GM19193 (cell line): Measurements from ENCODE around the gene SSR1.

Experiments
- POLR2A ChIP-seq: IDR thresholded peaks from 4 replicates; pipeline ENCODE4 v1.6.1; 2011; ENCODE audit not compliant: insufficient read depth, insufficient read length; ENCODE audit errors: extremely low read depth

SSR1 gene

DNA sequence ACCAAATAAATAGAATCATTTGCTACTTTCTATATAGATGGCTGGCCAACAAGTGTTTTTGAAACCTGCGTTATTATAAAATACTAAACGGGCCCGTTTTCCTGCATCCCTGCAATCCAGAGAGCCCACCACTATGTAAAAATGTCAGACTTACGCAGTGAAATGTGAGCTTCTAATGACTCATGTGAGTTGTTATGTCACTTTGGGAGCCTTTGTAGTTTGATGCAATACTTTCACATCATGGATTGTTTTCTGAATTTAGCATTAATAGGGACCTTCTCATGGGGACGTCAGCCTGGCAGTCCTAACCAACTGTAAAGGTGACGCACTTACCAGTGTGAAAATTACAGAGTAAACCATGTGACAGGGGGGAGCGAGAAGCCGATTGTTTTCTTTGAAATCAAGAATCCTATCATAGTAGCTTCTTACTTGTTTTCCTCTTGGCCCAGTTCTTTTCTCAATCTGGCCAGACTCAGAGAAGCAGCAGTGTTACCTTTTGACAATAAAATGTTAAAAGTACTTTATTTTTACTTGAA is 75.3 kb downstream of the SSR1 start:
- no peak for TF ChIP-seq POLR2A

GRCh38 chr6:7236306-7237209 is 76.4 kb downstream of the SSR1 start:
- no peak for TF ChIP-seq POLR2A

DNA sequence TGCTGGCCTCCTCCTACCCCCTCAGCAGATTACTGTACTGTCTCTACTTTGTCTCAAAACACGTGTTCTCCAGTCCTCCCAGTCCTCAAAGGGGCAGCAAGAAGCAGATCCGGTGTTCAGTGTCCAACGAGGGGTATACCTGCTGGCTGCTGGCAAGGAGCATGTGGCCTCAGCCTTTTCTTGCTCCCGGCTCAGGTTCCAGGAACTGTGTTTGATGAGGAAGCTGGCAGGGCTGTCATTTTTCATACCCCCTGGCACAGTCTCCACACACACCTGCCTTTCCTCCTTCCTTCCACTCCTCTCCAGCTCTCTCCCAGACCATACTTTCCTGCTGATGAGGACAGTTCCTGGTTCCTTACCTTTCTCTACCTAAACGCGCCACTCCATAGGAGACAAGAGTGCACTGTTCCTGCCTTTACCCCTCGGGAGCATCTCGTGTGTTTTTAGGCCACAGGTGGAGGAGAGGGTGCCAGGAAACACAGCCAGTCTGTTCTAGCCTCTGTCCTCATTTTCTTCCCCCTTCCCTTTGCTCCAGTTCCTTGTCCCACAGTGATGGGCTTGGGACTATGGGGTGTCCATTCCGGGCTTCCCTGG is 77.2 kb downstream of the SSR1 start:
- TF ChIP-seq POLR2A, result no peak

GRCh38 chr6:7234547-7234946 is 78.5 kb downstream of the SSR1 start:
- no peak for TF ChIP-seq POLR2A

DNA sequence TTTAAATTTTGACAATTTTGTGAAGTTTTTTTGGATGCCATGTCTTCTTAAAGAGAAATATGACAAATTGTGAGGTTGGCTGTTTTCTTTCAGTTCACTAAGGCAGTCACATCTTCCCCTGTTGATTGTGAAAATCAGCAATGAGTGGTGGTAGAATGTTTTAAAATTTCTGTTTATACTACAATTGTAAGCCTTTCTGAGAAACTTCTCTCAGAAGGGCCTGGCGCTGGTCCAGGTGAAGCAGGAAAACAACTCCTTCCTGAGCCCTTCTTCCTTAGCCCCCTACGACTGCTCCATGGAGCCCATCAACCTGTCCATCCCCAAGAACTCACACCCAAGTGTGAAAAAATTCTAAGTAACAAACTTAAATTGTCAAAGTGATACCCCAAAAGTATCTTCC is 80.6 kb downstream of the SSR1 start:
- TF ChIP-seq POLR2A, result no peak

- no peak for TF ChIP-seq POLR2A
Measured at GRCh38 chr6:7230956-7231713, 81.9 kb downstream of the SSR1 start.

DNA sequence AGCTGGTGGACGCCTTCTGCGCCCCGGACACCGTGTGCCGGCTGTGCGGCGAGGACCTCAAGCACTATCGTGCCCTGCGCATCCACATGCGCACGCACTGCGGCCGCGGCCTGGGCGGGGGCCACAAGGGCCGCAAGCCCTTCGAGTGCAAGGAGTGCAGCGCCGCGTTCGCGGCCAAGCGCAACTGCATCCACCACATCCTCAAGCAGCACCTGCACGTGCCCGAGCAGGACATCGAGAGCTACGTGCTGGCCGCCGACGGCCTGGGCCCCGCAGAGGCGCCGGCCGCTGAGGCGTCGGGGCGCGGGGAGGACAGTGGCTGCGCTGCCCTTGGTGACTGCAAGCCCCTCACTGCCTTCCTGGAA is 82.7 kb downstream of the SSR1 start:
- no peak for TF ChIP-seq POLR2A

- TF ChIP-seq POLR2A, result no peak
Measured at GRCh38 chr6:7229376-7230326, 83.3 kb downstream of the SSR1 start.

- TF ChIP-seq POLR2A, result no peak
Measured at GRCh38 chr6:7228662-7229375, 84.2 kb downstream of the SSR1 start.

DNA sequence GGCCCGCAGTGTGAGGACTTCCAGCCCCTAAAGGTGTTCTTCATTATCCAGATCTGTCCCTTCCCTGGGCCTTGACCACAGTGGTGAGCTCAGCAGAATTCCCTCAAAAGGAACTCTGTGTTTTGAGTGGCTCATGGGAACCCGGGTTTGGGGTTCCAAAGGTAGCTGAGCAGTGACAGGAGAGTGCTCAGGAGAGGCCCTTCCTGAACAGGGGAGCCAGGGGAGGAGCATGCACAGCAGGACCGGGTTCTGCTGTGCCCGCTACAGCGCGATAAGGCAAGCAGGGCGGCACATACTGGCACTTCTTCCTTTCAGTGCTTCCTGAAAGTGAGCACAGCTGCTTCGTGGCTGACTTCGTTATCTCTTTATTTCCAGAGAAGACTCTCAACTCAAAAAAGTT is 88.3 kb downstream of the SSR1 start:
- no peak for TF ChIP-seq POLR2A

GRCh38 chr6:7222197-7222596 is 90.8 kb downstream of the SSR1 start:
- TF ChIP-seq POLR2A, result no peak

- TF ChIP-seq POLR2A, result no peak
Measured at GRCh38 chr6:7219310-7219709, 93.7 kb downstream of the SSR1 start.

GRCh38 chr6:7218406-7218988 is 94.5 kb downstream of the SSR1 start:
- TF ChIP-seq POLR2A, result no peak
